ENCODE results near the gene ASXL1. TPM values are rescaled to one million over a fixed set of nuclear protein-coding genes. Genes with fewer than 3 reads are reported as not detected.

The ASXL1 gene
- total and polyA plus RNA-seq, 8 donors = 32.9 to 57.7 (median 38.0) TPM

DNA sequence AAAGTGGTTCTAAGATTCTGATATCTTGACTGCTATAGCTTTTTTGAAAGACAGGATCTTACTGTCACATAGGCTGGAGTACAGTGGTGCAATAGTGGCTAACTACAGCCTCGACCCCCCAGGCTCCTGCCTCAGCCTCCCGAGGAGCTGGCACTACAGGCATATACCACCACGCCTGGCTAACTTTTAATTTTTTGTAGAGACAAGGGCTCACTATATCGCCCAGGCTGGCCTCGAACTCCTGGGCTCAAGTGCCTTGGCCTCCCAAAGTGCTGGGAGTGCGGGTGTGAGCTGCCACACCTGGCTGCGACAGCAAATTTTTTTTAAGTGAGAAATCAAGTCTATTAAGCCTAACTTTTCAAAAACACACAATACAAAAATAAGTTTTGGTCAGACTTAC is 120.4 kb downstream of the ASXL1 start:
- peaks cover 40 to 78% (median 62%) of the 10 kb centered on the region in 3 donors for H3K4me1 ChIP-seq
- FAIRE-seq = no peak
- H3K27me3 ChIP-seq = no peaks in the 10 kb centered on the region
- H3K4me3 ChIP-seq = no peak overlapping the region
- no peaks in the 10 kb centered on the region for H3K9me3 ChIP-seq
- peak in 1 of 6 donors; percentile 14 for DNase-seq
- ATAC-seq = no peak
- TF ChIP-seq, protein P1, sequence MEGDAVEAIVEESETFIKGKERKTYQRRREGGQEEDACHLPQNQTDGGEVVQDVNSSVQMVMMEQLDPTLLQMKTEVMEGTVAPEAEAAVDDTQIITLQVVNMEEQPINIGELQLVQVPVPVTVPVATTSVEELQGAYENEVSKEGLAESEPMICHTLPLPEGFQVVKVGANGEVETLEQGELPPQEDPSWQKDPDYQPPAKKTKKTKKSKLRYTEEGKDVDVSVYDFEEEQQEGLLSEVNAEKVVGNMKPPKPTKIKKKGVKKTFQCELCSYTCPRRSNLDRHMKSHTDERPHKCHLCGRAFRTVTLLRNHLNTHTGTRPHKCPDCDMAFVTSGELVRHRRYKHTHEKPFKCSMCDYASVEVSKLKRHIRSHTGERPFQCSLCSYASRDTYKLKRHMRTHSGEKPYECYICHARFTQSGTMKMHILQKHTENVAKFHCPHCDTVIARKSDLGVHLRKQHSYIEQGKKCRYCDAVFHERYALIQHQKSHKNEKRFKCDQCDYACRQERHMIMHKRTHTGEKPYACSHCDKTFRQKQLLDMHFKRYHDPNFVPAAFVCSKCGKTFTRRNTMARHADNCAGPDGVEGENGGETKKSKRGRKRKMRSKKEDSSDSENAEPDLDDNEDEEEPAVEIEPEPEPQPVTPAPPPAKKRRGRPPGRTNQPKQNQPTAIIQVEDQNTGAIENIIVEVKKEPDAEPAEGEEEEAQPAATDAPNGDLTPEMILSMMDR (IDR thresholded peaks at IDR 0.05) = no peak
- 49 to 56% methylated on average over 7 of the region's 7 CpGs for WGBS, 2 donors
- intact Hi-C loops (cut with DNase I) = no loop called here
- no peaks in the 10 kb centered on the region for H3K36me3 ChIP-seq
- H3K27ac ChIP-seq = peak overlapping the region in 2 of 4 donors; percentile 1 to 23

DNA sequence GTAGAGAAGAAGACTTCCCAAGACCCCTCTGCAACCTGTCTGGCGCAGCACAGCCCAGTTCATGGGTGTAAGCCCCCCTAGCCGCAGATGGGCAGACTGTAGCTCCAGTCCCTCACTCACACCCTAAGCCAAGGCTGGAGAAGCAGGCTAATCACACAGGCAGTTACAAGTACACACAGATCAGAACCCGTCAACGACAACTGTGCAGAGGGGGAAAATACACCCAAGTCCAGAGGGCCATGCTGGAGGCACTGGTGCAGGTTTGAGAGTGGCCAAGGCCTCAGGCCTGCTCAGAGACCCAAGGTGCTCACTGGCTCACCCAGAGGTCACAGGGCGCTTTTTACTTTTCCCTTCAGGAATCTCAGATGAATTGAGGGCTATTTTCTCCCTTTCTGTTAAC is 120.9 kb downstream of the ASXL1 start:
- peak in 2 of 6 donors; percentile 32 to 37 for DNase-seq
- no peak for FAIRE-seq
- WGBS, 2 donors = 58 to 68% methylated on average over 5 of the region's 5 CpGs
- no peaks in the 10 kb centered on the region for H3K27me3 ChIP-seq
- H3K27ac ChIP-seq = peak overlapping the region in 3 of 4 donors; percentile 1 to 23 (median 1)
- intact Hi-C loops (cut with DNase I) = no loop called here
- H3K9me3 ChIP-seq = no peaks in the 10 kb centered on the region
- no peak overlapping the region for H3K4me3 ChIP-seq
- ATAC-seq = no peak
- no peaks in the 10 kb centered on the region for H3K36me3 ChIP-seq
- TF ChIP-seq, protein P1 (IDR thresholded peaks at IDR 0.05) = no peak
- peaks cover 36 to 74% (median 57%) of the 10 kb centered on the region in 3 donors for H3K4me1 ChIP-seq

DNA sequence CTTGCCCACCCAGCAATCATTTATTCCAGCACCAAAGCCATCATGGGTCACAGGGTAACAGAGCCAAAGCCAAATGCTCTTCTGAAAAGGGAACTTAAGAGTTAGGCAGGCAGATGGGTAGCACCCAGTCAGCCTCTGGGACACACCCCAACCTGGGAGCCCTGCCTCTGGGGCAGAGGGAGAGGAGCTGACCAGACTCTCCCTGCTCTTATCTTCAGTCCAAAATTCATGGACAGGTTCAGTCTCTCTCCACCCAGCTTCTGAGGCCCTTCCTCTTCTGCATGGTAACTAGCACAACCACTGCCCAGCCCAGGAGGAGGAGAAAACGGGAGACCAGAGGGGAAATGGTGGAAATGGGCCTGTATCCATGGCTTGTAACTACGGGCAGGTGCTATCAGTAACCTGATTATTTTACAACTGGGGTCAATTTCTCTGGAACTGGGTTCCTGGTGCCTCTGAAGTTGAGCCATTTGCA is 121.6 kb downstream of the ASXL1 start:
- peak in 2 of 6 donors; percentile 29 to 32 for DNase-seq
- Histone ChIP-seq H3K4me1 (peaks cover 29 to 66% (median 50%) of the 10 kb centered on the region in 3 donors), H3K36me3 (no peaks in the 10 kb centered on the region), H3K27ac (peak overlapping the region in 3 of 4 donors; percentile 5 to 28 (median 23)), H3K27me3 (no peaks in the 10 kb centered on the region), H3K9me3 (no peaks in the 10 kb centered on the region), H3K4me3 (no peak overlapping the region)
- 15 to 20% methylated on average over 2 of the region's 2 CpGs for WGBS, 2 donors
- intact Hi-C loops (cut with DNase I) = loop anchor here in 2 of 3 donors (10.0 kb wide), 2 partner anchors 275 to 325 kb away; partner anchors contain the start of genes PLAGL2 (in 1 of the 2) and POFUT1 (in 1 of the 2)
- no peak for ATAC-seq
- no peak for FAIRE-seq
- TF ChIP-seq, protein P1 (IDR thresholded peaks at IDR 0.05) = no peak

DNA sequence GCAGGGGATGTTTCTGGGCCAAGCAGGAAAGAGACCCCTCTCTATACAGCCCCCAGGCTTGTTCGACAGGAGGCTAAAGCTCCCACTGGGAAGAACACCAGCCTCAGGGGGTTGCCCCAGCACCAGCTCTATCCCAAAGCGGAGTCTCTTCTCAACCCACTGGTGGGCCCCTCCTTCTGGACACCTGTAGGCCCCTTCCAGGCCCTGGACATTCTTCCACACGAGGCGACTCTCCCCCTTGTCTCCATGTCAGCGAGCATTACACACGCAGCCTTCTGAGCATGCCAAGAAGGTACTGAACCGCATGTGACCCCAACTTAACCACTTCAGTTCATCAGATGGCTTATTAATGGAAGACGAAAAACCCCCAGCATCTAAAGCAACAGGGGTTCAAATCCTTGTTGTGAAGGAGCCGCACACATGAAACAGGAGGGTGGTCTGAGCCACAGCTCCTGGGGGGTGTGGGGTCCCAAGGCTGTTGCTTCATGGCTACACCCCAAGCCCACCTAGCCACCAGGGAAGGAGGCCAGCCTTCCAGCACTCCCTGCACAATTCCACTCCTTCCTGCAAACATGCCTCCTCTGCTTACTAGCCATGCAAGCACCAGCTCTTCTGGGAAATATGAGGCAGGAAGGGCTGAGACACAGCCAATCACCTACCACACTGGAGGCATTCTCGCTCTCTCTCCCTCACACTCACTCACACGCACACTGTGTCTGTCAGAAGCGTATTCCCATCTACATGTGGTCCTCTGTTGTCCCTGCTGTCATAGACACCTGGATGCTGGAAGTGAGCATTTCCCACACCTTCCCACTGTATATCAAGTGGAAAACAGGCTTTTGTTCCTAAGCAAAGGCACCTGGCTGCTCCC is 122.5 kb downstream of the ASXL1 start:
- ATAC-seq (no peak), FAIRE-seq (no peak), DNase-seq (peak in 4 of 6 donors; percentile 18 to 47 (median 31))
- H3K4me3 ChIP-seq = peak overlapping the region in 2 of 4 donors; percentile 52 to 80
- H3K9me3 ChIP-seq = no peaks in the 10 kb centered on the region
- no peaks in the 10 kb centered on the region for H3K36me3 ChIP-seq
- 51 to 53% methylated on average over 12 of the region's 12 CpGs for WGBS, 2 donors
- peaks cover 20 to 58% (median 41%) of the 10 kb centered on the region in 3 donors for H3K4me1 ChIP-seq
- H3K27me3 ChIP-seq = no peaks in the 10 kb centered on the region
- intact Hi-C loops (cut with DNase I) = loop anchor here in 2 of 3 donors (10.0 kb wide), 2 partner anchors 276 to 326 kb away; partner anchors contain the start of genes PLAGL2 (in 1 of the 2) and POFUT1 (in 1 of the 2)
- TF ChIP-seq, protein P1 (IDR thresholded peaks at IDR 0.05) = no peak
- peak overlapping the region; percentile 6 to 85 (median 80) for H3K27ac ChIP-seq

Data from pancreas (tissue), 10 donors.